ENCODE results near the gene FLAD1.

FLAD1 gene

GRCh38 chr1:155003227-155003765 lies 20.2 kb downstream of the FLAD1 start:
- no peak for DNase-seq (ENCODE audit: low read depth in 2 of 2)

GRCh38 chr1:155003766-155004351 lies 20.7 kb downstream of the FLAD1 start:
- no peak for DNase-seq (ENCODE audit: low read depth in 2 of 2)

- DNase-seq (ENCODE audit: low read depth in 2 of 2) = no peak
These were observed 21.4 kb downstream of the FLAD1 start for GRCh38 chr1:155004352-155005075.

- no peak for DNase-seq (ENCODE audit: low read depth in 2 of 2)
These were observed 22.2 kb downstream of the FLAD1 start for GRCh38 chr1:155005076-155006011.

GRCh38 chr1:155006601-155007101 lies 23.5 kb downstream of the FLAD1 start:
- no peak for DNase-seq (ENCODE audit: low read depth in 2 of 2)

GRCh38 chr1:155007251-155007828 lies 24.2 kb downstream of the FLAD1 start:
- no peak for DNase-seq (ENCODE audit: low read depth in 2 of 2)

- peak; percentile 58 to 89 for DNase-seq (ENCODE audit: low read depth in 2 of 2)
These were observed 25.1 kb downstream of the FLAD1 start for GRCh38 chr1:155008015-155008941.

GRCh38 chr1:155009221-155009711 lies 26.1 kb downstream of the FLAD1 start:
- no peak for DNase-seq (ENCODE audit: low read depth in 2 of 2)

GRCh38 chr1:155009742-155010141 lies 26.6 kb downstream of the FLAD1 start:
- no peak for DNase-seq (ENCODE audit: low read depth in 2 of 2)

GRCh38 chr1:155010211-155010918 lies 27.2 kb downstream of the FLAD1 start:
- DNase-seq (ENCODE audit: low read depth in 2 of 2) = no peak

GRCh38 chr1:155011004-155011416 lies 27.9 kb downstream of the FLAD1 start:
- DNase-seq (ENCODE audit: low read depth in 2 of 2) = no peak

- DNase-seq (ENCODE audit: low read depth in 2 of 2) = no peak
These were observed 28.4 kb downstream of the FLAD1 start for GRCh38 chr1:155011437-155012025.

GRCh38 chr1:155012026-155012546 lies 28.9 kb downstream of the FLAD1 start:
- no peak for DNase-seq (ENCODE audit: low read depth in 2 of 2)

GRCh38 chr1:155012776-155013602 lies 29.8 kb downstream of the FLAD1 start:
- DNase-seq (ENCODE audit: low read depth in 2 of 2) = no peak

GRCh38 chr1:155013632-155014031 lies 30.5 kb downstream of the FLAD1 start:
- no peak for DNase-seq (ENCODE audit: low read depth in 2 of 2)

- no peak for DNase-seq (ENCODE audit: low read depth in 2 of 2)
These were observed 31.8 kb downstream of the FLAD1 start for GRCh38 chr1:155014709-155015508.

- no peak for DNase-seq (ENCODE audit: low read depth in 2 of 2)
These were observed 32.5 kb downstream of the FLAD1 start for GRCh38 chr1:155015527-155016230.

All from activated CD4-positive, alpha-beta T cell treated with anti-CD3 and anti-CD28 coated beads for 24 hours (primary cell).